Measurements from ENCODE around the gene TRIM33.
"Not testable (repeated sequence)": the region's sequence is repeated elsewhere in the genome, so short reads cannot be mapped to it uniquely, and the experiment has no call there.

DNA sequence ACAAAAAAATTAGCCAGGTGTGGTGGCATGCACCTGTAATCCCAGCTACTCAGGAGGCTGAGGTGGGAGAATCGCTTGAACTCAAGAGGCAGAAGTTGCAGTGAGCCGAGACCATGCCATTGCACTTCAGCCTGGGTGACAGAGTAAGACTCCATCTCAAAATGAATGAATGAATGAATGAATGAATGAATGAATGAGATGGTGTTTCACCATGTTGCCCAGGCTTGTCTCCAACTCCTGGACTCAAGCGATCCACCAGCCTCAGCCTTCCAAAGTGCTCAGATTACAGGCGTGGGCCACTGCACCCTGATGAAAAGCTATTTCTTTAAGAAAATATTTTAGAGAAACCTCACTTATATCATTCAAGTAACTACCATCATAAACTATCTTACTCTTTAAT is 67.8 kb downstream of the TRIM33 start:
- TF ChIP-seq, protein P1, sequence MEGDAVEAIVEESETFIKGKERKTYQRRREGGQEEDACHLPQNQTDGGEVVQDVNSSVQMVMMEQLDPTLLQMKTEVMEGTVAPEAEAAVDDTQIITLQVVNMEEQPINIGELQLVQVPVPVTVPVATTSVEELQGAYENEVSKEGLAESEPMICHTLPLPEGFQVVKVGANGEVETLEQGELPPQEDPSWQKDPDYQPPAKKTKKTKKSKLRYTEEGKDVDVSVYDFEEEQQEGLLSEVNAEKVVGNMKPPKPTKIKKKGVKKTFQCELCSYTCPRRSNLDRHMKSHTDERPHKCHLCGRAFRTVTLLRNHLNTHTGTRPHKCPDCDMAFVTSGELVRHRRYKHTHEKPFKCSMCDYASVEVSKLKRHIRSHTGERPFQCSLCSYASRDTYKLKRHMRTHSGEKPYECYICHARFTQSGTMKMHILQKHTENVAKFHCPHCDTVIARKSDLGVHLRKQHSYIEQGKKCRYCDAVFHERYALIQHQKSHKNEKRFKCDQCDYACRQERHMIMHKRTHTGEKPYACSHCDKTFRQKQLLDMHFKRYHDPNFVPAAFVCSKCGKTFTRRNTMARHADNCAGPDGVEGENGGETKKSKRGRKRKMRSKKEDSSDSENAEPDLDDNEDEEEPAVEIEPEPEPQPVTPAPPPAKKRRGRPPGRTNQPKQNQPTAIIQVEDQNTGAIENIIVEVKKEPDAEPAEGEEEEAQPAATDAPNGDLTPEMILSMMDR (IDR thresholded peaks at IDR 0.05 in 4 of 5, conservative IDR thresholded peaks at IDR 0.05 in 1 of 5) = not testable (repeated sequence)
- not testable (repeated sequence) for TF ChIP-seq POLR2A (IDR thresholded peaks at IDR 0.05)
